A549 (cell line): Measurements from ENCODE around the gene RABGGTB.

Experiments used
- EP300 ChIP-seq, 2 experiments: fragments of >200 bp; sonication (Bioruptor Twin); formaldehyde crosslinking; IDR thresholded peaks; 2 replicates in 1 of 2; 3 replicates in 1 of 2; pipeline ENCODE4 v1.6.1; 2016 to 2017
- HOXA7 ChIP-seq: fragments of 250-450 bp; sonication (Bioruptor Pico); IDR thresholded peaks from 2 replicates; pipeline ENCODE4 v1.5.0; 2020; ENCODE audit warnings: mild to moderate bottlenecking, moderate library complexity
- POLR2A ChIP-seq: IDR thresholded peaks from 2 replicates; pipeline ENCODE4 v1.6.1; 2012; ENCODE audit warnings: mild to moderate bottlenecking, low read length
- ZNF302 ChIP-seq: fragments of 250-450 bp; sonication (Bioruptor Pico); IDR thresholded peaks from 2 replicates; pipeline ENCODE4 v1.9.0; 2021; ENCODE audit warnings: inconsistent platforms, mild to moderate bottlenecking, moderate library complexity
- ZSCAN20 ChIP-seq: fragments of 250-450 bp; sonication (Bioruptor Pico); IDR thresholded peaks from 2 replicates; pipeline ENCODE4 v1.8.0; 2022; ENCODE audit warnings: mild to moderate bottlenecking, moderate library complexity
- TF ChIP-seq, protein P1 (sequence below): fragments of >200 bp; sonication (Bioruptor Twin); formaldehyde crosslinking; IDR thresholded peaks from 3 replicates; pipeline ENCODE4 v1.5.1; 2016

- TF ChIP-seq HOXA7 (CRISPR knock-in tag) (no peak), POLR2A (no peak), EP300 (IDR thresholded peaks at IDR 0.05) (no peak), ZNF302 (CRISPR knock-in tag) (no peak), ZSCAN20 (CRISPR knock-in tag) (no peak)
- TF ChIP-seq, protein P1, sequence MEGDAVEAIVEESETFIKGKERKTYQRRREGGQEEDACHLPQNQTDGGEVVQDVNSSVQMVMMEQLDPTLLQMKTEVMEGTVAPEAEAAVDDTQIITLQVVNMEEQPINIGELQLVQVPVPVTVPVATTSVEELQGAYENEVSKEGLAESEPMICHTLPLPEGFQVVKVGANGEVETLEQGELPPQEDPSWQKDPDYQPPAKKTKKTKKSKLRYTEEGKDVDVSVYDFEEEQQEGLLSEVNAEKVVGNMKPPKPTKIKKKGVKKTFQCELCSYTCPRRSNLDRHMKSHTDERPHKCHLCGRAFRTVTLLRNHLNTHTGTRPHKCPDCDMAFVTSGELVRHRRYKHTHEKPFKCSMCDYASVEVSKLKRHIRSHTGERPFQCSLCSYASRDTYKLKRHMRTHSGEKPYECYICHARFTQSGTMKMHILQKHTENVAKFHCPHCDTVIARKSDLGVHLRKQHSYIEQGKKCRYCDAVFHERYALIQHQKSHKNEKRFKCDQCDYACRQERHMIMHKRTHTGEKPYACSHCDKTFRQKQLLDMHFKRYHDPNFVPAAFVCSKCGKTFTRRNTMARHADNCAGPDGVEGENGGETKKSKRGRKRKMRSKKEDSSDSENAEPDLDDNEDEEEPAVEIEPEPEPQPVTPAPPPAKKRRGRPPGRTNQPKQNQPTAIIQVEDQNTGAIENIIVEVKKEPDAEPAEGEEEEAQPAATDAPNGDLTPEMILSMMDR, result no peak
These were observed 6.0 kb downstream of the RABGGTB start for GRCh38 chr1:75792091-75792490.
